TTC549 (cell line): ENCODE data around the gene RBM28.
"Not testable (repeated sequence)": the region's sequence is repeated elsewhere in the genome, so short reads cannot be mapped to it uniquely, and the experiment has no call there.

Experiments used
- FAIRE-seq: peaks from 2 replicates; lab custom pipeline; 2012; peaks lifted over from hg19 to GRCh38; lab: Jason Lieb, UNC

Gene RBM28

GRCh38 chr7:128281605-128282380 lies 61.9 kb downstream of the RBM28 start:
- FAIRE-seq = no peak

DNA sequence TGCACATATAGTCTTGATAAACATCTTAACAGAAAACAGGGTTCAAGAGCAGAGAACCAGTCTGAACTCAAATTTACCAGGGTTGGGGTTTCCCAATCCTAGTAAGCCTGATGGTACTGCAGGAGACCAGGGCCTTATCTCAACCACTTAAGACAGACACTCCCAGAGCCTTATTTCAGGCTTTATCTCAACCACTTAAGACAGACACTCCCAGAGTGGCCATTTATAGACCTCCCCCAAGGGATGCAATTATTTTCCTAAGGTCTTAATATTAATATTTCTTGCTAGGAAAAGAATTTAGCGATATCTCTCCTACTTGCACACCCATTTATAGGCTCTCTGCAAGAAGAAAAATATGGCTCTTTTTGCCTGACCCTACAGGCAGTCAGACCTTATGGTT lies 63.3 kb downstream of the RBM28 start:
- FAIRE-seq = not testable (repeated sequence)

DNA sequence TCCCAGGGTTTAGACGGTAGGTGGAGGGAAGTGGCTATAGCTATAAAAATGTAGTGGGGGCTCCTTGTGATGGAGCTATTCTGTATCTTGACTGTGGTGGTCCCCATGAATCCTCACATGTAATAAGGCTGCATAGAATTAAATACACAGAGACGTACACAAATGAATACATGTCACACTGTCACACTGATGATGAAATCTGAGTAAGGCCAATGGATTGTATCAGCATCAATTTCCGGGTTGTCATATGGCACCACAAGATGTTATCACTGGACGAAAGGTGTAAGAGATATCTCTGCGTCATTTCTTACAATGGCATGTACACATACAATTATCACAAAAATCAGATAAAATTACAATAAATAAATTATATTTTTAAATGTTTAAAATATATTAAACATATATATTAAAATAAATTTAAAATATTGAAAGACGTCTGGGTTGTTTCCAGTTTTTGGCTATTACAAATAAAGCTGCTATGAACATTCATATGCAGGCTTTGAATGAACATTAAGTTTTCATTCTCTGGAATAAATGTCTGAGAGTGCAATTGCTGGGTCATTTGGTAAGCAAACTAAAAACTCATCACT lies 64.5 kb downstream of the RBM28 start:
- FAIRE-seq = no peak

DNA sequence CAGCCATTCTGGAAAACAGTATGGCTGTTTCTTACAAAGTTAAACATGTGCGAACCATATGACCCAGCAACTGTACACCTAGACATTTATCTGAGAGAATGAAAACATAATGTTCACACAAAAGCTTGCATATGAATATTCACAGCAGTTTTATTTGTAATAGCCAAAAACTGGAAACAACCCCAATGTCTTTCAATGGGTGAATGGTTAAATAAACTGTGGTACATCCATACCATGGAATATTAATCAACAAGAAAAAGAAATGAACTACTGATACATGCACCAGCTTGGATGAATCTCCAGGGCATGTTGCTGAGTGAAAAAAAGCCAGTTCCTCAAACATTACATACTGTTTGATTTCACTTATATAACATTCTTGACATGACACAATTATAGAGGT lies 65.3 kb downstream of the RBM28 start:
- no peak for FAIRE-seq

DNA sequence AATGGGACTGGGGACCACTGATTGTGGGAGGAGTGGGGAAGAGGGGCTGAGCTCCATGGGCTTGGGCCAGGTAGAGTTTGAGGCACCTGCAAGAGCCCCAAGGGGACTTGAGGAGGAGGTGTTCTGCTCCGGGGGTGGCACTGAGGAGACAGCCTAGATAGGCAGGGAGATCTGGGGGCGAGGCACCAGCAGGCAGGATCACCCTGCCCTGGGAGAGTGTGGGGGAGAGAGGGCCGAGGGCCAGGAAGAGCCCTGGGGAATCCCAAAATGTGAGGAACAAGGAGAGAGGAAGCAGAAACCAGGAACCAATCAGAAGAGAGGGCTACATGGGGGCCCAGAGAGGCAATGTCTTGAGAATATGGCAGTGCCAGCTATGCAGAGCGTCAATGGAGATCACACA lies 68.0 kb downstream of the RBM28 start:
- FAIRE-seq = no peak

GRCh38 chr7:128274884-128275603 lies 68.7 kb downstream of the RBM28 start:
- FAIRE-seq = no peak

- no peak for FAIRE-seq
Observed at GRCh38 chr7:128274246-128274883, 69.3 kb downstream of the RBM28 start.

- FAIRE-seq = no peak
Observed at GRCh38 chr7:128271942-128272481, 71.7 kb downstream of the RBM28 start.

DNA sequence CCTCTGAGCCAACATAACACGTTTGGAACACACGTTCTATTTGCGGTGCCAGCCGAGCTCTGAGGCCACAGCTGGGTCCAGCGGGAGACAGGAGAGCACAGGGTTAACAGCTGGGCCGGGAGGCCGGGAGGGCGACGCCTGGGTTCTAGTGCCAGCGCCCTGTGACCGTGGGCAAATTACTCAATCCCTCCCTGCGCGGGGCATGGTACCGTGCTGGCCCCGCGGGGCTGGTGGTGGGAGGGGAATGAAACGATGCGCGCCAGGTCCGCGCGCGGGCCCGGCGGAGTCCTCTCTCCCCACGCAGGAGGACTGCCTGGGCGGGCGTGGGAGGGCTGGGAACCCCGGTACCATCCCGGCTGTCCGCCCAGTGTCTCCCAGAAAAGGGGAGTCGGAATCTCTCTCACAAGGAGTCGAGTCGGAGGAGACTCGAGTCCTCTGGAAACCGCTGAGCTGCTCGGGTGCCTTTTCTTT lies 72.2 kb downstream of the RBM28 start:
- FAIRE-seq = no peak

GRCh38 chr7:128270826-128271272 lies 72.9 kb downstream of the RBM28 start:
- no peak for FAIRE-seq

- no peak for FAIRE-seq
Observed at GRCh38 chr7:128268233-128268632, 75.5 kb downstream of the RBM28 start.

- FAIRE-seq = no peak
Observed at GRCh38 chr7:128267595-128267924, 76.1 kb downstream of the RBM28 start.

DNA sequence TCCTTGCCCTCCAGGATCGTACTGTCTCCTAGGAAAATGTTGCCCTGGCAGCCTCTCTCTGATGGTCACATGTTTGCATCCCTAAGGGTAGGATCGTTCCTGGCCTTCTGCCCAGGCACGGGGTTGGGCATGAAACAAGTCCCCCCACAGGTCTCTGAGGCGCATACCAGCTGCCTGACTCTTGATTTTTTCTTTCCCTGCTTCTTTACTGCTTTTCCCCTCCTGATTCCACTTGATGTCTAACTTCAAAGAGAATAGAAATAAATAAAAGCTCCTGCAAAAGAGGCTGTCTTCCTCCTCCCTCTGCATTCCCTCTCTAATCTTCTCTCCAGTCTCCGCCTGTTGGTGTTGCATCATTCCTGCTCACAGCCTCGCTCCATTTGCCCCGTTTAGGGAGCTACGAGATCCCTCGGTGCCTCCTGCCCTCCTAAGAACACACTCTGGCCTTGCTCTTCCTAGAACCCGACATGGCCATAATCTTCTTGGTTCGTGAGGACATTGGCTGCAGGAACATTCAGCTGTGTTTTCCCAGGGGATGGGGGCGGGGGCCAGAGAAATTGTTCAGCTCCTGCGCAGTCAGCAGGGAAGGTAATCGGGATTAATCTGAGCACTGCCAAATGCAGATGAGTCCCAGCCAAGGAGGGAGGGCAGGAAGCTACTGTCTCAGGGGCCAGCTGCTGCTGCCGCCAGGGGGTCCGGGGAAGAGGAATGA lies 76.7 kb downstream of the RBM28 start:
- FAIRE-seq = no peak

DNA sequence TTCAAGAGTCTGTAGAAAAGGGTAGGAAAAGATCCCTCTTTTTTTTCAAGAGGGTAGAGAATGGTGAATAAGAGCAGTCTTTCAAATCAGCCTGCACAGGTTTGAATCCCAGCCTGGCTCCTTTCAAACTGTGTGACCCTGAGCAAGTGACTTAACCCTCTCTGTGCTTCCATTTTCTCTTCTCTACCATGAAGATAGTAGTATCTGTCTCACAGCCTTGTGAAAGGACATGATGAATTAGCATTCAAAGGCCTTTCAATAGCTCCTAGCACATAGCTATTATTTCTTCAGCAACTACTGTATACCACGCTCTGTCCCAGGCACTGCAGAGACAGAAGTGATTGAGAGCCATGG lies 77.2 kb downstream of the RBM28 start:
- no peak for FAIRE-seq

DNA sequence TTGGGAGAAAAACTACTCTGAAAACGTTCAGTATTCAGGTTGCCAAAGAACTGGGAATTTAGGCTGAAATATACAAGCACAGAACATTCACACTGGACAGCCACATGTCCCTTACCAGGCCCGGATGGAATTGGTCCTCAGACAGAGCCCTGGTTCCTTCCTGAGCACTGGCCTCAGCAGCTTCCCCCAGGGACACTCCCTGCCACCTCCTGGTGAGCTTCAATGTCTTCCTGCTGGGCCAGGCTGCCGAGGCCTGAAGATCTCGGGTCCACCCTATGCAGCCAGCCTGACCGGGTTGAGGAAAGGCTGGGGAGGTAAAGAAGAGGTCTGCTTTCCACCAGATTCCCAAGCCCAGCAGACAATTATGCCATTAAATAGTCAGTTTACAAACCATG lies 77.8 kb downstream of the RBM28 start:
- no peak for FAIRE-seq

DNA sequence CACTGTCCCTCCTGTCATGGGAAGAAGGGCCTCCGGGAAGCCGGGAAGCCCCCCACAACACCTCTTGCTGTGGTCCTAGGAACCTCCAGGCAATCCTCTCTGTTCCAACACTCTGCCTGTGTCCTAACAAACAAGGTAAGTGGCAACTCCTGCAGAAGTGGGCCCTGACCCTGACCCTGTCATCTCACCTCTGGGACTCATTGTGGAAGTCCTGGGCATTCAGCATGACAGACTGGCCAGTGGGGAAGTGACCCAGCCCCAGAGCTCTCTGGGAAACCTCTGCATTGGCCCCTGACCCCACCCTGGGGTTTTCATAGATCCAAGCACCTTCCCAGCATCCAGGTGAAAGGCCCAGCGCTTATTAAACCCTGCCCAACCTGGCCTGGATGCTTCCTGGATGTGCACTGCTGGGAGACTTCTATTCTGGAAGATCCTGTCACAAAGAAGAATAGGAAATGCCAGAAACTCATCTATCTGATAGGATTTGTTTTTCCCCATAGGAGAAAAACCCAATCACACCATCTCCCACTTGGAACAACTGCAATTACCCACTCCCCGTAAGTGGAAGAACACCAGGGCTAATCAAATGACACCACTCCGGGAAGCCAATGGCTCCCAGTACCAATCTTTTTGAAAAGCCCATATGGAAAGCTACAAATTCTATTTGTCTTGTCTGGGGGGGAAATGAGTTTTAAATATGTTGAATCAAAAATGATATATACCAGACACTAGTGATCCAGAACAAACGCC lies 78.4 kb downstream of the RBM28 start:
- FAIRE-seq = no peak

DNA sequence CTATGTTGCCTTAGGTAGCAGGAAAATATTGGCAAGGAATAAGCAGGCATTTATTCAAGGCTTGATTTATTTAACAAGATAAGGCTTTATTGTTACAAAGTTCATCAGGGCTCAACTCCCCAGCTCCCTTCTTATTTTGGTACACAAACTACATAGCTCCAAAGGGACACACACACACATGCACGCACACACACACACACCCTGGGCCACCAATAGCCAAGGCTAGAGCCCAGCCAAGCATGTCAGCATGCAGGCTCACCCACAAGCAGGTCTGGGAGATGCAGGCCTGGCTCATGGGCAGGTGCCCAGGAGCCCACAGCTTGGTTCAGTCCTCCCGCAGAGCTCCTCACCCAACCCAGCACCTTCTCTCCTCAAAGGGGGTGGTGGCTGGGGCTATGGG lies 79.2 kb downstream of the RBM28 start:
- no peak for FAIRE-seq

- FAIRE-seq = no peak
Observed at GRCh38 chr7:128263420-128263819, 80.3 kb downstream of the RBM28 start.

GRCh38 chr7:128262273-128263028 lies 81.3 kb downstream of the RBM28 start:
- FAIRE-seq = no peak

GRCh38 chr7:128260069-128260795 lies 83.5 kb downstream of the RBM28 start:
- FAIRE-seq = no peak
